Epithelial cell of proximal tubule (primary cell): Measurements from ENCODE around the gene ADCY5. TPM values are rescaled to one million over a fixed set of nuclear protein-coding genes. Genes with fewer than 3 reads are reported as not detected.

ENCODE experiments used
- DNase-seq: peaks from one replicate; pipeline ENCODE4 v3.0.0-alpha.2; 2011; ENCODE audit warnings: low read depth
- H3K4me3 ChIP-seq: 2 replicates; pipeline ENCODE4 v1.5.1; 2011; ENCODE audit warnings: low read depth, mild to moderate bottlenecking, low read length
- CTCF ChIP-seq: conservative IDR thresholded peaks from 2 replicates; pipeline ENCODE4 v1.5.1; 2012; ENCODE audit warnings: low read depth, mild to moderate bottlenecking, low read length
- total RNA-seq: library from RNA; depleted of rRNA; stranded (reverse); fragments of >200 nt; gene quantifications from 2 replicates; pipeline ENCODE4 v1.2.3, GENCODE V29; 2015

Gene ADCY5
- total RNA-seq, 1 donor from 2014 or later, result 2.7 TPM

DNA sequence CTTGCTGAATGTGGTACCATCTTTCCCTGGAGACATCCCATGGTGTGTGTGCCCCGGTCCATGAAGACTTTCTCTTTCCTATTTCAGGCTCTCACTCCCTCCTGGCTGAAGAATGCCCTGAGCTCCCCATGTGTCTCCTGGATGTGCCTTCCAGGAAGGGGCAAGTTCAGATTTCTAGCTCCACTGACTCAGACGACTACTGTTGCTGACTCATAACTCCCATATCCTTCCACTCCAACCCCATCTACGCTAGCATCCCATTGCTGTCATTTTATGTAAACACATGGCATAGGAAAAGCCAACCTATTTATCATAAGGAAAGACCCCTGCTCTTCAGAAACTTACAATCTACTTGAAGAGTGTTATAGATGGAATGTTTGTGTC lies 95.0 kb downstream of the ADCY5 start:
- DNase-seq, result no peak
- no peak for TF ChIP-seq CTCF
- no peak overlapping the region for H3K4me3 ChIP-seq

GRCh38 chr3:123353227-123353849 lies 95.6 kb downstream of the ADCY5 start:
- DNase-seq, result no peak
- TF ChIP-seq CTCF, result no peak

GRCh38 chr3:123352134-123352554 lies 96.7 kb downstream of the ADCY5 start:
- DNase-seq, result no peak
- no peak overlapping the region for H3K4me3 ChIP-seq
- no peak for TF ChIP-seq CTCF

More at GRCh38 chr3:123353227-123353849, 95.6 kb downstream of the ADCY5 start:
- no peak overlapping the region for H3K4me3 ChIP-seq

GRCh38 chr3:123351501-123351900 lies 97.4 kb downstream of the ADCY5 start:
- DNase-seq, result no peak
- TF ChIP-seq CTCF, result no peak
- H3K4me3 ChIP-seq, result no peak overlapping the region

DNA sequence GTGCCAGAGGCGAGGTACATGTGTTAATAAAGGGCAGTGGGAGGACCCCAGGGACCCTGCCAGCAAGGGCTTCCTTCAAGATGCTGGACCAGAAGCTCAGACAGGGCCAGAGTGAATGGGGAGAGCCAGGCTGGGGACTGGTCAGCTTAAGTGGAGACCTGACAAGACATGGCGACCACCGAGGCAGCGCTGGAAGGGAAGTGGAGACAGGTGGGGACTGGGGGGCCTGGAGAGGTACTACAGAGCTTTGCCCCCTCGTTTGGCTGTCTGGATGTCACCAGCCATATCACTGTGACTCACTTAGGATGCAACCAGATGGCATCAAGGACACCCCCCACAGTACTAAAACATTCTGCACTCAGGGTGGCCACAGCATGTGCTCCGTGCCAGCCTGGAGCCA lies 97.9 kb downstream of the ADCY5 start:
- TF ChIP-seq CTCF, result no peak
- no peak for DNase-seq
- H3K4me3 ChIP-seq, result no peak overlapping the region

GRCh38 chr3:123349566-123350435 lies 99.1 kb downstream of the ADCY5 start:
- DNase-seq, result no peak
- TF ChIP-seq CTCF, result no peak

More at GRCh38 chr3:123349566-123350435, 99.1 kb downstream of the ADCY5 start:
- no peak overlapping the region for H3K4me3 ChIP-seq
